ENCODE results near the gene ADCY3. TPM values are rescaled to one million over a fixed set of nuclear protein-coding genes. Genes with fewer than 3 reads are reported as not detected.

The ADCY3 gene
- polyA plus RNA-seq, 3 donors, result 2.5 to 9.3 (median 3.5) TPM

- Histone ChIP-seq H3K9me3 (replicated peaks in 1 of 2; ENCODE audit: control insufficient read depth in 1 of 2, insufficient read depth in 1 of 2, low read length in 2 of 2) (no peaks in the 10 kb centered on the region), H3K9ac (ENCODE audit: insufficient read depth, low read length, poor library complexity, severe bottlenecking) (no peak overlapping the region), H2AFZ (ENCODE audit: insufficient read depth, low read depth, low read length, poor library complexity, severe bottlenecking) (no peak overlapping the region), H3K36me3 (replicated peaks in 1 of 2; ENCODE audit: control insufficient read depth in 1 of 2, insufficient read depth in 2 of 2, low read length in 2 of 2) (peaks cover 28 to 66% of the 10 kb centered on the region in 2 donors), H3K4me3 (replicated peaks in 1 of 3; ENCODE audit: low read depth in 2 of 3, low read length in 3 of 3) (no peak overlapping the region), H3K4me1 (ENCODE audit: control insufficient read depth in 1 of 2, insufficient read depth in 2 of 2, low read length in 2 of 2) (peaks cover 17 to 21% of the 10 kb centered on the region in 2 donors), H4K20me1 (ENCODE audit: insufficient read depth, low read length) (no peaks in the 10 kb centered on the region), H3K27ac (ENCODE audit: low read depth in 1 of 2, low read length in 2 of 2) (peak overlapping the region in 1 of 2 donors; percentile 48), H3K27me3 (ENCODE audit: control insufficient read depth in 2 of 2, insufficient read depth in 2 of 2, low read length in 2 of 2) (no peaks in the 10 kb centered on the region), H3K79me2 (ENCODE audit: insufficient read depth, low read length) (no peaks in the 10 kb centered on the region), H3K4me2 (replicated peaks; ENCODE audit: extremely low read depth, low read length, poor library complexity, severe bottlenecking) (no peak overlapping the region)
- Mint-ChIP-seq H3K9me3 (no peaks in the 10 kb centered on the region), H3K27ac (peak overlapping the region in 3 of 7 donors; percentile 25 to 55 (median 30)), H3K4me3 (no peak overlapping the region), H3K4me1 (peaks cover 23% of the 10 kb centered on the region), H3K27me3 (ENCODE audit: low read depth in 3 of 3) (no peaks in the 10 kb centered on the region), H3K36me3 (peaks cover 59 to 83% of the 10 kb centered on the region in 2 donors)
- WGBS (ENCODE audit: insufficient coverage), result 99% methylated on average over 13 of the region's 15 CpGs
- intact Hi-C loops (cut with micrococcal nuclease), result no loop called here
- TF ChIP-seq CTCF (IDR thresholded peaks at IDR 0.05), result no peak
- no peak for DNase-seq
Observed at GRCh38 chr2:24821433-24821891, 98.6 kb downstream of the ADCY3 start.

- no peak overlapping the region for H3K9ac ChIP-seq (ENCODE audit: insufficient read depth, low read length, poor library complexity, severe bottlenecking)
- H3K4me1 ChIP-seq (ENCODE audit: control insufficient read depth in 1 of 2, insufficient read depth in 2 of 2, low read length in 2 of 2), result peaks cover 17 to 21% of the 10 kb centered on the region in 2 donors
- H3K9me3 ChIP-seq (replicated peaks in 1 of 2; ENCODE audit: control insufficient read depth in 1 of 2, insufficient read depth in 1 of 2, low read length in 2 of 2), result no peaks in the 10 kb centered on the region
- H2AFZ ChIP-seq (ENCODE audit: insufficient read depth, low read depth, low read length, poor library complexity, severe bottlenecking), result no peak overlapping the region
- no peak overlapping the region for H3K4me3 ChIP-seq (replicated peaks in 1 of 3; ENCODE audit: low read depth in 2 of 3, low read length in 3 of 3)
- intact Hi-C loops (cut with micrococcal nuclease), result no loop called here
- H3K36me3 Mint-ChIP-seq, result peaks cover 59 to 87% of the 10 kb centered on the region in 2 donors
- DNase-seq, result no peak
- no peak overlapping the region for H3K4me3 Mint-ChIP-seq
- H3K9me3 Mint-ChIP-seq, result no peaks in the 10 kb centered on the region
- peak overlapping the region in 1 of 2 donors; percentile 48 for H3K27ac ChIP-seq (ENCODE audit: low read depth in 1 of 2, low read length in 2 of 2)
- no peaks in the 10 kb centered on the region for H3K27me3 ChIP-seq (ENCODE audit: control insufficient read depth in 2 of 2, insufficient read depth in 2 of 2, low read length in 2 of 2)
- H3K27me3 Mint-ChIP-seq (ENCODE audit: low read depth in 3 of 3), result no peaks in the 10 kb centered on the region
- no peak for TF ChIP-seq CTCF (IDR thresholded peaks at IDR 0.05)
- H4K20me1 ChIP-seq (ENCODE audit: insufficient read depth, low read length), result no peaks in the 10 kb centered on the region
- H3K27ac Mint-ChIP-seq, result peak overlapping the region in 3 of 7 donors; percentile 25 to 81 (median 30)
- WGBS (ENCODE audit: insufficient coverage), result 94% methylated on average over 13 of the region's 17 CpGs
- peaks cover 32 to 72% of the 10 kb centered on the region in 2 donors for H3K36me3 ChIP-seq (replicated peaks in 1 of 2; ENCODE audit: control insufficient read depth in 1 of 2, insufficient read depth in 2 of 2, low read length in 2 of 2)
- H3K4me2 ChIP-seq (replicated peaks; ENCODE audit: extremely low read depth, low read length, poor library complexity, severe bottlenecking), result no peak overlapping the region
- peaks cover 23% of the 10 kb centered on the region for H3K4me1 Mint-ChIP-seq
- no peaks in the 10 kb centered on the region for H3K79me2 ChIP-seq (ENCODE audit: insufficient read depth, low read length)
Observed at GRCh38 chr2:24820598-24821432, 99.2 kb downstream of the ADCY3 start.
